Measurements from ENCODE around the gene GATA6.
A peak's percentile ranks its signal among the peaks of the same experiment; 100 is the strongest.

DNA sequence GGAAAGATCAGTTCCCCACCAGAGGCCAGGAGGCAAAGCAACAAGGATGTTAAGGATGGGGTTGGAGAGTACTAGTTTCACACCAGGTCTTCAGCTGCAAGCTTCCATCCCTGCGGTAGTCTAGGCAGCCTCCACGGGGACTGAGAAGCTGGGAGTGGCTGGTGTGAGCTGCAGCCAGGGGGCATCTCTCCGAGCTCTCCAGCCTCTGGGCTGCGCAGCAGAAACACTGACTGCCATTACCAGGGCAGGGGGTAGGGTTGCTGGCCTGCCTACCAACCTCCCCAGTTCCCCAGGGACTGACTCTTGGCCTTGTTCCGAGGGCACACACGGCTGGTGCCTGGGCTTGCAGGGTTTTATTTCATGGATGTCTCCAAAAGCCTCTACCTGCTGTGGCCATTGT is 15.9 kb downstream of the GATA6 start:
- TF ChIP-seq STAT1 (IDR thresholded peaks at IDR 0.05; ENCODE audit: unreplicated experiment): no peak
- TF ChIP-seq, protein P1, sequence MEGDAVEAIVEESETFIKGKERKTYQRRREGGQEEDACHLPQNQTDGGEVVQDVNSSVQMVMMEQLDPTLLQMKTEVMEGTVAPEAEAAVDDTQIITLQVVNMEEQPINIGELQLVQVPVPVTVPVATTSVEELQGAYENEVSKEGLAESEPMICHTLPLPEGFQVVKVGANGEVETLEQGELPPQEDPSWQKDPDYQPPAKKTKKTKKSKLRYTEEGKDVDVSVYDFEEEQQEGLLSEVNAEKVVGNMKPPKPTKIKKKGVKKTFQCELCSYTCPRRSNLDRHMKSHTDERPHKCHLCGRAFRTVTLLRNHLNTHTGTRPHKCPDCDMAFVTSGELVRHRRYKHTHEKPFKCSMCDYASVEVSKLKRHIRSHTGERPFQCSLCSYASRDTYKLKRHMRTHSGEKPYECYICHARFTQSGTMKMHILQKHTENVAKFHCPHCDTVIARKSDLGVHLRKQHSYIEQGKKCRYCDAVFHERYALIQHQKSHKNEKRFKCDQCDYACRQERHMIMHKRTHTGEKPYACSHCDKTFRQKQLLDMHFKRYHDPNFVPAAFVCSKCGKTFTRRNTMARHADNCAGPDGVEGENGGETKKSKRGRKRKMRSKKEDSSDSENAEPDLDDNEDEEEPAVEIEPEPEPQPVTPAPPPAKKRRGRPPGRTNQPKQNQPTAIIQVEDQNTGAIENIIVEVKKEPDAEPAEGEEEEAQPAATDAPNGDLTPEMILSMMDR (conservative IDR thresholded peaks at IDR 0.05; ENCODE audit: low read depth in 2 of 2): peak in 1 of 2 experiments; percentile 51; a peak in 3 of 4 replicates
